HL-60 (cell line): Measurements from ENCODE around the gene C1D.
"Not testable (repeated sequence)": the region's sequence is repeated elsewhere in the genome, so short reads cannot be mapped to it uniquely, and the experiment has no call there.

Source experiments
- DNase-seq, 2 experiments: peaks; one replicate each; pipeline ENCODE4 v3.0.0-alpha.2; 2010 to 2020; ENCODE audit warnings: low read depth in 1 of 2, low spot score in 1 of 2
- H3K27ac ChIP-seq: fragments of 250-450 bp; sonication (Bioruptor Pico); replicated peaks from 2 replicates; pipeline ENCODE4 v1.5.1; 2020; ENCODE audit warnings: mild to moderate bottlenecking, moderate library complexity
- H3K27me3 ChIP-seq: fragments of 250-450 bp; sonication (Bioruptor Pico); 2 replicates; pipeline ENCODE4 v1.5.1; 2021; ENCODE audit warnings: mild to moderate bottlenecking, moderate library complexity; ENCODE audit not compliant: insufficient read depth, poor library complexity, severe bottlenecking
- H3K4me3 ChIP-seq: replicated peaks from 2 replicates; pipeline ENCODE4 v1.5.1; 2011; ENCODE audit warnings: mild to moderate bottlenecking, control low read depth, low read length; ENCODE audit not compliant: insufficient read depth
- GABPA ChIP-seq: IDR thresholded peaks from 2 replicates; pipeline ENCODE4 v1.6.1; 2012; ENCODE audit warnings: low read depth
- POLR2AphosphoS5 ChIP-seq: IDR thresholded peaks from 2 replicates; pipeline ENCODE4 v1.6.1; 2012; ENCODE audit warnings: low read depth
- SPI1 ChIP-seq: IDR thresholded peaks from 2 replicates; pipeline ENCODE4 v1.6.1; 2012; ENCODE audit warnings: low read depth, mild to moderate bottlenecking, borderline replicate concordance
- TF ChIP-seq, protein P1 (sequence below): IDR thresholded peaks from one replicate; pipeline ENCODE4 v1.5.1; 2011; ENCODE audit warnings: low read length, control low read depth, inconsistent platforms; ENCODE audit not compliant: insufficient read depth
- TF ChIP-seq, protein P2 (sequence below): IDR thresholded peaks from 2 replicates; pipeline ENCODE4 v1.6.1; 2012; ENCODE audit warnings: low read depth; ENCODE audit not compliant: insufficient replicate concordance

The C1D gene

DNA sequence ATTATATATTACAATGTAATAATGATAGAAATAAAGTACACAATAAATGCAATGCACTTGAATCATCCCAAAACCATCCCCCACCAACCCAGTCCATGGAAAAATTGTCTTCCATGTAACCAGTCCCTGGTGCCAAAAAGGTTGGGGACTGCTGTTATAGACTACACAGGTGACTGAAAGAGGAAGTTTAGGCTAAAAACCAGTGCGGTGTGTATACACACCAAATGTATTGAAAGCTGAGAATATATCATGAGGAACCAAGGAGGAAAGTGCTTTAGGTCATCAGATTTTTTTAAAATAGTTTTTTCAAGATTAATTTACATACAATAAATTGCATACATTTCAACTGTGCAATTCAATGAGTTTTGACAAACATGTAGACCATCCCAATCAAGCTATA is 20.5 kb upstream of the C1D start:
- DNase-seq, result no peak
- no peak for TF ChIP-seq GABPA
- no peak for TF ChIP-seq SPI1
- TF ChIP-seq, protein P1, sequence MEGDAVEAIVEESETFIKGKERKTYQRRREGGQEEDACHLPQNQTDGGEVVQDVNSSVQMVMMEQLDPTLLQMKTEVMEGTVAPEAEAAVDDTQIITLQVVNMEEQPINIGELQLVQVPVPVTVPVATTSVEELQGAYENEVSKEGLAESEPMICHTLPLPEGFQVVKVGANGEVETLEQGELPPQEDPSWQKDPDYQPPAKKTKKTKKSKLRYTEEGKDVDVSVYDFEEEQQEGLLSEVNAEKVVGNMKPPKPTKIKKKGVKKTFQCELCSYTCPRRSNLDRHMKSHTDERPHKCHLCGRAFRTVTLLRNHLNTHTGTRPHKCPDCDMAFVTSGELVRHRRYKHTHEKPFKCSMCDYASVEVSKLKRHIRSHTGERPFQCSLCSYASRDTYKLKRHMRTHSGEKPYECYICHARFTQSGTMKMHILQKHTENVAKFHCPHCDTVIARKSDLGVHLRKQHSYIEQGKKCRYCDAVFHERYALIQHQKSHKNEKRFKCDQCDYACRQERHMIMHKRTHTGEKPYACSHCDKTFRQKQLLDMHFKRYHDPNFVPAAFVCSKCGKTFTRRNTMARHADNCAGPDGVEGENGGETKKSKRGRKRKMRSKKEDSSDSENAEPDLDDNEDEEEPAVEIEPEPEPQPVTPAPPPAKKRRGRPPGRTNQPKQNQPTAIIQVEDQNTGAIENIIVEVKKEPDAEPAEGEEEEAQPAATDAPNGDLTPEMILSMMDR, result no peak
- TF ChIP-seq, protein P2, sequence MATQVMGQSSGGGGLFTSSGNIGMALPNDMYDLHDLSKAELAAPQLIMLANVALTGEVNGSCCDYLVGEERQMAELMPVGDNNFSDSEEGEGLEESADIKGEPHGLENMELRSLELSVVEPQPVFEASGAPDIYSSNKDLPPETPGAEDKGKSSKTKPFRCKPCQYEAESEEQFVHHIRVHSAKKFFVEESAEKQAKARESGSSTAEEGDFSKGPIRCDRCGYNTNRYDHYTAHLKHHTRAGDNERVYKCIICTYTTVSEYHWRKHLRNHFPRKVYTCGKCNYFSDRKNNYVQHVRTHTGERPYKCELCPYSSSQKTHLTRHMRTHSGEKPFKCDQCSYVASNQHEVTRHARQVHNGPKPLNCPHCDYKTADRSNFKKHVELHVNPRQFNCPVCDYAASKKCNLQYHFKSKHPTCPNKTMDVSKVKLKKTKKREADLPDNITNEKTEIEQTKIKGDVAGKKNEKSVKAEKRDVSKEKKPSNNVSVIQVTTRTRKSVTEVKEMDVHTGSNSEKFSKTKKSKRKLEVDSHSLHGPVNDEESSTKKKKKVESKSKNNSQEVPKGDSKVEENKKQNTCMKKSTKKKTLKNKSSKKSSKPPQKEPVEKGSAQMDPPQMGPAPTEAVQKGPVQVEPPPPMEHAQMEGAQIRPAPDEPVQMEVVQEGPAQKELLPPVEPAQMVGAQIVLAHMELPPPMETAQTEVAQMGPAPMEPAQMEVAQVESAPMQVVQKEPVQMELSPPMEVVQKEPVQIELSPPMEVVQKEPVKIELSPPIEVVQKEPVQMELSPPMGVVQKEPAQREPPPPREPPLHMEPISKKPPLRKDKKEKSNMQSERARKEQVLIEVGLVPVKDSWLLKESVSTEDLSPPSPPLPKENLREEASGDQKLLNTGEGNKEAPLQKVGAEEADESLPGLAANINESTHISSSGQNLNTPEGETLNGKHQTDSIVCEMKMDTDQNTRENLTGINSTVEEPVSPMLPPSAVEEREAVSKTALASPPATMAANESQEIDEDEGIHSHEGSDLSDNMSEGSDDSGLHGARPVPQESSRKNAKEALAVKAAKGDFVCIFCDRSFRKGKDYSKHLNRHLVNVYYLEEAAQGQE, result no peak
- TF ChIP-seq POLR2AphosphoS5, result no peak
- no peak overlapping the region for H3K27ac ChIP-seq
- no peaks in the 10 kb centered on the region for H3K27me3 ChIP-seq
- no peak overlapping the region for H3K4me3 ChIP-seq

DNA sequence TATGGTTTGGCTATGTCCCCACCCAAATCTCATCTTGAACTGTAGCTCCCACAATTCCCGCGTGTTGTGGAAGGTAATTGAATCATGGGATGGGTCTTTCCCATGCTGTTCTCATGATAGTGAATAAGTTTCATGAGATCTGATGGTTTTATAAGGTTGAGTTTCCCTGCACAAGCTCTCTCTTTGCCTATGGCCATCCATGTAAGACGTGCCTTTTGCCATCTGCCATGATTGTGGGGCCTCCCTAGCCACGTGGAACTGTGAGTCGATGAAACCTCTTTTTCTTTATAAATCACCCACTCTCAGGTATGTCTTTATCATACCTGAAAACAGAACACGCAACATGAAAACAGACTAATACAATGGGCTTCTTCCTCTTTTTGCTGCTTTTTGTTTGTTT is 11.2 kb upstream of the C1D start:
- no peak overlapping the region for H3K27ac ChIP-seq
- TF ChIP-seq GABPA (no peak), POLR2AphosphoS5 (no peak), SPI1 (no peak)
- TF ChIP-seq, protein P2, result no peak
- TF ChIP-seq, protein P1, result no peak
- peaks cover 2% of the 10 kb centered on the region for H3K27me3 ChIP-seq
- no peak overlapping the region for H3K4me3 ChIP-seq
- DNase-seq, result no peak

DNA sequence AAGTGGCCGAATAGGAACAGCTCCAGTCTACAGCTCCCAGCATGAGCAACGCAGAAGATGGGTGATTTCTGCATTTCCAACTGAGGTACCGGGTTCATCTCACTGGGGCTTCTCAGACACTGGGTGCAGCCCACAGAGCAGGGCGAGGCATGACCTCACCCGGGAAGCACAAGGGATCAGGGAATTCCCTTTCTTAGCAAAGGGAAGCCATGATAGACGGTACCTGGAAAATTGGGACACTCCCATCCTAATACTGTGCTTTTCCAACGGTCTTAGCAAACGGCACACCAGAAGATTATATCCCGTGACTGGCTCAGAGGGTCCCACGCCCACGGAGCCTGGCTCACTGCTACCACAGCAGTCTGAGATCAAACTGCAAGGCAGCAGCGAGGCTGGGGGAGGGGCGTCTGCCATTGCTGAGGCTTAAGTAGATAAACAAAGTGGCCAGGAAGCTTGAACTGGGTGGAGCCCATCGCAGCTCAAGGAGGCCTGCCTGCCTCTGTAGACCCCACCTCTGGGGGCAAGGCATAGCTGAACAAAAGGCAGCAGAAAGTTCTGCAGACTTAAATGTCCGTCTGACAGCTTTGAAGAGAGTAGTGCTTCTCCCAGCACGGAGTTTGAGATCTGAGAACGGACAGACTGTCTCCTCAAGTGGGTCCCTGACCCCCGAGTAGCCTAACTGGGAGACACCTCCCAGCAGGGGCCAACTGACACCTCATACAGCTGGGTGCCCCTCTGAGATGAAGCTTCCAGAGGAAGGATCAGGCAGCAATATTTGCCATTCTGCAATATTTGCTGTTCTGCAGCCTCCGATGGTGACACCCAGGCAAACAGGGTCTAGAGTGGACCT is 1.2 kb upstream of the C1D start:
- DNase-seq, result not testable (repeated sequence)

DNA sequence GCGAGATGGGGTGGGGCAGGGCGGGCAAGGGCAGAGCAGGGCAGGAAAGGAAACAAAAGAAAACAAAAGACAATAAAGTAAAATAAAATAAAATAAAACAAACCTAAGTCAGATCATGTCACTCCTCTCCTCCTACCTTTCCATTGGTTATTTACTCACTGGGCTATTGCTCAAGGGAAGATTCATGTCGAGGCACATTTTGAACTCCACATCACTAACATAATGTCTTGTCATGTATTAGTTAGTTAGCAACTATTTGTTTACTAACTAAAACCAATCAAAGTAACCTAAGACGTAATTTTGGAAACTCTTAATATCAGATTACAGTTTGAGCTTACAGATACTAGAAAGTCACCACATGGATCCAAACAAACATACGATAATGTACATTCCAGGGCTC is 2.2 kb downstream of the C1D start:
- TF ChIP-seq, protein P2, result no peak
- TF ChIP-seq, protein P1, result no peak
- no peak for TF ChIP-seq GABPA
- TF ChIP-seq SPI1, result no peak
- no peak for TF ChIP-seq POLR2AphosphoS5
- H3K27ac ChIP-seq, result no peak overlapping the region
- no peaks in the 10 kb centered on the region for H3K27me3 ChIP-seq
- H3K4me3 ChIP-seq, result no peak overlapping the region
- no peak for DNase-seq

More for the DNA sequence above, 1.2 kb upstream of the C1D start:
- not testable (repeated sequence) for H3K4me3 ChIP-seq, H3K27ac ChIP-seq, H3K27me3 ChIP-seq
